ENCODE measurements around the gene PCDHGA1. TPM values are rescaled to one million over a fixed set of nuclear protein-coding genes. Genes with fewer than 3 reads are reported as not detected.
A peak's percentile ranks its signal among the peaks of the same experiment; 100 is the strongest.

The PCDHGA1 gene
- total and polyA plus RNA-seq, 9 of the 15 experiments (the other 6 are each of a cell fraction or from before 2014, with no cell fraction given) = 0.05 to 0.26 (median 0.18) TPM; not detected in 2

DNA sequence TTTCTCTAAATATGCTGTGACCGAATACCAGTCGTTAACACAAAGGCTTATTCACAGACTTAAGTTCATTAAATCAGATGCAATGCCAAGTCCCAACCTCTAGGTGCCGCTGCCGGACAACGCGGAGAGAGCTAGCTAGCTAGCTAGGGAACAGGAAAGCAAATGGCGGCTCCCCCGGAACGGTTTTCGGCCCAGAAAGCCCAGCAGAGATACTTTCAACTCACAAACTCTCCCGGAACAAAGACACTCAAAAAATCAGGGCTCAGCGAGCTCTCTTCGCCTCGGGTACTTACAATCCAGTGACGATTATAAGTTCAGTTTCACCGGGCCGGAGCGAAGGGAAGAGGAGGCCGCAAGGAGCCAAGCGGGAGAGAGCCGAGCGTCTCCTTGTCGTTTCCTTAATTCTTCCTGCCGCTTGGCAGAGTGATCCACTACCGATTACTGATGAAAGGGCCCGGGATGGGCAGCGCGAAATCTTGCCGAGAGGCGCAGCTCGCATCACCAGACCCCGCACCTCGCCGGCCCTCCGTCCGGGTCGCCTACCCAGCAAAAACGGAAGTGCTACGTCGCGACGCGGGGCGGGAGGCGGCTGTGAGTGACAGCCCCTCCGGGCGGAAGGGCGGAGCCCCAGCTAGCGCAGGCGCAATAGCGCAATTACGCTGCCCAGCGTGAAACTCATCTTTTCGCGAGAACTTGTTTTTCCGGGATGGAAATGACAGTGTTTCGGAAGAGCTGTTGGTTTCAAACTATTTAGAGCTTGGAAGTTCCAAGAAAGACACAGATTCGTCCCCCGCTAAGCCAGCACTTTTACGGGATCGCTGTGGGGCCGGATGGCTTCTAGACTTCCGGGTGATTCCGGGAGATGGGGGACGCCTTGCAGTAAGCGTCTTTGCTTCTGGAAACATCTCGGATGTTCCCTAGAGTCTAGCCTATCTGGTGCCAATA, 9.8 kb upstream of the PCDHGA1 start, which contains the start of gene TAF7 (continued):
- TF ChIP-seq SMARCA4 (IDR thresholded peaks at IDR 0.05) (peak; percentile 88), EP400 (IDR thresholded peaks at IDR 0.05) (peak; percentile 82), RBBP5 (IDR thresholded peaks at IDR 0.05; ENCODE audit: borderline replicate concordance, insufficient read depth, low read length, poor library complexity, severe bottlenecking) (peak; percentile 58), U2AF1 (optimal IDR thresholded peaks at IDR 0.05; ENCODE audit: low read depth, low read length) (no peak), NCOA6 (IDR thresholded peaks at IDR 0.05) (no peak), SRSF3 (IDR thresholded peaks at IDR 0.05; ENCODE audit: insufficient read depth, low read length) (no peak), CTBP1 (IDR thresholded peaks at IDR 0.05; ENCODE audit: borderline replicate concordance) (peak; percentile 44; the same call in 1 of the 2 replicates), SAFB2 (IDR thresholded peaks at IDR 0.05; ENCODE audit: borderline replicate concordance, low read depth, low read length, severe bottlenecking) (no peak), SRSF1 (IDR thresholded peaks at IDR 0.05; ENCODE audit: low read depth, low read length) (no peak), CCAR2 (IDR thresholded peaks at IDR 0.05; ENCODE audit: low read depth, low read length) (no peak), MEIS2 (IDR thresholded peaks at IDR 0.05; ENCODE audit: partially characterized antibody) (peak; percentile 91), SMARCA5 (IDR thresholded peaks at IDR 0.05) (peak; percentile 17; the same call in 1 of the 2 replicates), PCBP1 (IDR thresholded peaks at IDR 0.05; ENCODE audit: low read depth, low read length, poor library complexity, severe bottlenecking) (no peak), MAFK (IDR thresholded peaks at IDR 0.05; ENCODE audit: low read length) (no peak), ELF1 (tag; IDR thresholded peaks at IDR 0.05) (peak; percentile 91), SPI1 (IDR thresholded peaks at IDR 0.05; ENCODE audit: borderline replicate concordance, low read depth, low read length) (peak; percentile 99), ZBED1 (IDR thresholded peaks at IDR 0.05) (peak; percentile 86), ETV5 (CRISPR knock-in tag; IDR thresholded peaks at IDR 0.05; ENCODE audit: low read depth) (peak; percentile 89), ZNF583 (CRISPR knock-in tag; IDR thresholded peaks at IDR 0.05) (no peak; the same call in 1 of the 2 replicates)
- TF ChIP-seq, protein P1, sequence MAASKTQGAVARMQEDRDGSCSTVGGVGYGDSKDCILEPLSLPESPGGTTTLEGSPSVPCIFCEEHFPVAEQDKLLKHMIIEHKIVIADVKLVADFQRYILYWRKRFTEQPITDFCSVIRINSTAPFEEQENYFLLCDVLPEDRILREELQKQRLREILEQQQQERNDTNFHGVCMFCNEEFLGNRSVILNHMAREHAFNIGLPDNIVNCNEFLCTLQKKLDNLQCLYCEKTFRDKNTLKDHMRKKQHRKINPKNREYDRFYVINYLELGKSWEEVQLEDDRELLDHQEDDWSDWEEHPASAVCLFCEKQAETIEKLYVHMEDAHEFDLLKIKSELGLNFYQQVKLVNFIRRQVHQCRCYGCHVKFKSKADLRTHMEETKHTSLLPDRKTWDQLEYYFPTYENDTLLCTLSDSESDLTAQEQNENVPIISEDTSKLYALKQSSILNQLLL (CRISPR knock-in tag; IDR thresholded peaks at IDR 0.05; ENCODE audit: borderline replicate concordance) = no peak
- TF ChIP-seq, protein P2, sequence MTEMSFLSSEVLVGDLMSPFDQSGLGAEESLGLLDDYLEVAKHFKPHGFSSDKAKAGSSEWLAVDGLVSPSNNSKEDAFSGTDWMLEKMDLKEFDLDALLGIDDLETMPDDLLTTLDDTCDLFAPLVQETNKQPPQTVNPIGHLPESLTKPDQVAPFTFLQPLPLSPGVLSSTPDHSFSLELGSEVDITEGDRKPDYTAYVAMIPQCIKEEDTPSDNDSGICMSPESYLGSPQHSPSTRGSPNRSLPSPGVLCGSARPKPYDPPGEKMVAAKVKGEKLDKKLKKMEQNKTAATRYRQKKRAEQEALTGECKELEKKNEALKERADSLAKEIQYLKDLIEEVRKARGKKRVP (CRISPR knock-in tag; IDR thresholded peaks at IDR 0.05) = peak; percentile 30; the same call in 1 of the 2 replicates
- TF ChIP-seq, protein P3, sequence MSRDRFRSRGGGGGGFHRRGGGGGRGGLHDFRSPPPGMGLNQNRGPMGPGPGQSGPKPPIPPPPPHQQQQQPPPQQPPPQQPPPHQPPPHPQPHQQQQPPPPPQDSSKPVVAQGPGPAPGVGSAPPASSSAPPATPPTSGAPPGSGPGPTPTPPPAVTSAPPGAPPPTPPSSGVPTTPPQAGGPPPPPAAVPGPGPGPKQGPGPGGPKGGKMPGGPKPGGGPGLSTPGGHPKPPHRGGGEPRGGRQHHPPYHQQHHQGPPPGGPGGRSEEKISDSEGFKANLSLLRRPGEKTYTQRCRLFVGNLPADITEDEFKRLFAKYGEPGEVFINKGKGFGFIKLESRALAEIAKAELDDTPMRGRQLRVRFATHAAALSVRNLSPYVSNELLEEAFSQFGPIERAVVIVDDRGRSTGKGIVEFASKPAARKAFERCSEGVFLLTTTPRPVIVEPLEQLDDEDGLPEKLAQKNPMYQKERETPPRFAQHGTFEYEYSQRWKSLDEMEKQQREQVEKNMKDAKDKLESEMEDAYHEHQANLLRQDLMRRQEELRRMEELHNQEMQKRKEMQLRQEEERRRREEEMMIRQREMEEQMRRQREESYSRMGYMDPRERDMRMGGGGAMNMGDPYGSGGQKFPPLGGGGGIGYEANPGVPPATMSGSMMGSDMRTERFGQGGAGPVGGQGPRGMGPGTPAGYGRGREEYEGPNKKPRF (IDR thresholded peaks at IDR 0.05; ENCODE audit: low read depth, low read length) = no peak
- TF ChIP-seq, protein P4, sequence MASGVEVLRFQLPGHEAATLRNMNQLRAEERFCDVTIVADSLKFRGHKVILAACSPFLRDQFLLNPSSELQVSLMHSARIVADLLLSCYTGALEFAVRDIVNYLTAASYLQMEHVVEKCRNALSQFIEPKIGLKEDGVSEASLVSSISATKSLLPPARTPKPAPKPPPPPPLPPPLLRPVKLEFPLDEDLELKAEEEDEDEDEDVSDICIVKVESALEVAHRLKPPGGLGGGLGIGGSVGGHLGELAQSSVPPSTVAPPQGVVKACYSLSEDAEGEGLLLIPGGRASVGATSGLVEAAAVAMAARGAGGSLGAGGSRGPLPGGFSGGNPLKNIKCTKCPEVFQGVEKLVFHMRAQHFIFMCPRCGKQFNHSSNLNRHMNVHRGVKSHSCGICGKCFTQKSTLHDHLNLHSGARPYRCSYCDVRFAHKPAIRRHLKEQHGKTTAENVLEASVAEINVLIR (CRISPR knock-in tag; IDR thresholded peaks at IDR 0.05) = peak; percentile 52; the same call in 1 of the 2 replicates

All from K562 (cell line).